Smooth muscle cell (in vitro differentiated cells): Measurements from ENCODE around the gene ITPKB. TPM values are rescaled to one million over a fixed set of nuclear protein-coding genes. Genes with fewer than 3 reads are reported as not detected.

Experiments used
- DNase-seq: peaks from one replicate; lab custom pipeline; 2025; ENCODE audit not compliant: unreplicated experiment; lab: John Stamatoyannopoulos, UW
- H2AFZ ChIP-seq: fragments of 200-600 bp; sonication (generic); 2 replicates; pipeline ENCODE4 v1.6.0; 2016; ENCODE audit warnings: antibody characterized with exemption, low read depth, mild to moderate bottlenecking
- H3F3A ChIP-seq: fragments of 200-600 bp; sonication (generic); 2 replicates; pipeline ENCODE4 v1.6.0; 2017; ENCODE audit warnings: antibody characterized with exemption, low read depth
- H3K27ac ChIP-seq: fragments of 200-600 bp; sonication (generic); 2 replicates; pipeline ENCODE4 v1.5.1; 2016; ENCODE audit warnings: low read depth, mild to moderate bottlenecking
- H3K27me3 ChIP-seq: fragments of 200-600 bp; sonication (generic); 2 replicates; pipeline ENCODE4 v1.6.1; 2016; ENCODE audit warnings: low read depth, mild to moderate bottlenecking
- H3K36me3 ChIP-seq: fragments of 200-600 bp; sonication (generic); 2 replicates; pipeline ENCODE4 v1.5.1; 2016; ENCODE audit warnings: low read depth
- H3K4me1 ChIP-seq: fragments of 200-600 bp; sonication (generic); 2 replicates; pipeline ENCODE4 v1.5.1; 2016; ENCODE audit warnings: low read depth
- H3K4me2 ChIP-seq: fragments of 200-600 bp; sonication (generic); 2 replicates; pipeline ENCODE4 v1.6.0; 2016; ENCODE audit warnings: mild to moderate bottlenecking
- H3K4me3 ChIP-seq: fragments of 200-600 bp; sonication (generic); 2 replicates; pipeline ENCODE4 v1.5.1; 2016; ENCODE audit warnings: mild to moderate bottlenecking
- H3K79me2 ChIP-seq: fragments of 200-600 bp; sonication (generic); 2 replicates; pipeline ENCODE4 v1.6.0; 2016; ENCODE audit warnings: low read depth, mild to moderate bottlenecking
- H3K9ac ChIP-seq: fragments of 200-600 bp; sonication (generic); 2 replicates; pipeline ENCODE4 v1.6.0; 2016; ENCODE audit warnings: low read depth
- H3K9me3 ChIP-seq: fragments of 200-600 bp; sonication (generic); replicated peaks from 2 replicates; pipeline ENCODE4 v1.5.1; 2016; ENCODE audit warnings: low read depth
- H4K20me1 ChIP-seq: fragments of 200-600 bp; sonication (generic); 2 replicates; pipeline ENCODE4 v1.6.0; 2016; ENCODE audit warnings: low read depth
- CTCF ChIP-seq: fragments of 200-600 bp; sonication (generic); IDR thresholded peaks from 2 replicates; pipeline ENCODE4 v1.5.1; 2017; ENCODE audit warnings: borderline replicate concordance, mild to moderate bottlenecking, antibody characterized with exemption; ENCODE audit not compliant: insufficient read depth, poor library complexity, severe bottlenecking
- WGBS: methylation state at CpG from one replicate; pipeline ENCODE4 v1.1.7; 2016; ENCODE audit warnings: low lambda C conversion rate; 5-methylcytosine and 5-hydroxymethylcytosine counted together
- polyA plus RNA-seq: library from polyadenylated mRNA; unstranded; fragments of >200 nt; fragmentation: Nextera tagmentation; extraction: Ambion mirVana; gene quantifications from 2 replicates; pipeline ENCODE4 v1.2.1, GENCODE V29; 2016
- total RNA-seq: library from RNA; depleted of rRNA; stranded (reverse); fragments of >200 nt; gene quantifications from 2 replicates; pipeline ENCODE4 v1.2.3, GENCODE V29; 2014

The ITPKB gene
- total and polyA plus RNA-seq, 2 experiments from 2014 or later = 8.9 to 11.4 TPM

GRCh38 chr1:226633541-226634165 is 105.4 kb downstream of the ITPKB start:
- no peaks in the 10 kb centered on the region for H3K79me2 ChIP-seq
- H2AFZ ChIP-seq = no peak overlapping the region
- no peaks in the 10 kb centered on the region for H3K9me3 ChIP-seq
- no peak for DNase-seq
- 77% methylated on average over 7 of the region's 7 CpGs for WGBS
- no peak overlapping the region for H3K4me3 ChIP-seq
- no peaks in the 10 kb centered on the region for H3F3A ChIP-seq
- no peaks in the 10 kb centered on the region for H4K20me1 ChIP-seq
- H3K27ac ChIP-seq = no peak overlapping the region
- H3K36me3 ChIP-seq = no peaks in the 10 kb centered on the region
- no peaks in the 10 kb centered on the region for H3K4me1 ChIP-seq
- H3K9ac ChIP-seq = no peak overlapping the region
- H3K4me2 ChIP-seq = no peak overlapping the region
- no peaks in the 10 kb centered on the region for H3K27me3 ChIP-seq
- no peak for TF ChIP-seq CTCF

- Histone ChIP-seq H3K36me3 (no peaks in the 10 kb centered on the region), H4K20me1 (no peaks in the 10 kb centered on the region), H2AFZ (no peak overlapping the region), H3K4me3 (no peak overlapping the region), H3K27ac (no peak overlapping the region), H3K4me1 (no peaks in the 10 kb centered on the region), H3K9me3 (no peaks in the 10 kb centered on the region), H3K27me3 (no peaks in the 10 kb centered on the region), H3K9ac (no peak overlapping the region), H3F3A (no peaks in the 10 kb centered on the region), H3K79me2 (no peaks in the 10 kb centered on the region), H3K4me2 (no peak overlapping the region)
- DNase-seq = no peak
- WGBS = 94% methylated on average over 10 of the region's 10 CpGs
- TF ChIP-seq CTCF = no peak
Observed at GRCh38 chr1:226632922-226633351, 106.1 kb downstream of the ITPKB start.

DNA sequence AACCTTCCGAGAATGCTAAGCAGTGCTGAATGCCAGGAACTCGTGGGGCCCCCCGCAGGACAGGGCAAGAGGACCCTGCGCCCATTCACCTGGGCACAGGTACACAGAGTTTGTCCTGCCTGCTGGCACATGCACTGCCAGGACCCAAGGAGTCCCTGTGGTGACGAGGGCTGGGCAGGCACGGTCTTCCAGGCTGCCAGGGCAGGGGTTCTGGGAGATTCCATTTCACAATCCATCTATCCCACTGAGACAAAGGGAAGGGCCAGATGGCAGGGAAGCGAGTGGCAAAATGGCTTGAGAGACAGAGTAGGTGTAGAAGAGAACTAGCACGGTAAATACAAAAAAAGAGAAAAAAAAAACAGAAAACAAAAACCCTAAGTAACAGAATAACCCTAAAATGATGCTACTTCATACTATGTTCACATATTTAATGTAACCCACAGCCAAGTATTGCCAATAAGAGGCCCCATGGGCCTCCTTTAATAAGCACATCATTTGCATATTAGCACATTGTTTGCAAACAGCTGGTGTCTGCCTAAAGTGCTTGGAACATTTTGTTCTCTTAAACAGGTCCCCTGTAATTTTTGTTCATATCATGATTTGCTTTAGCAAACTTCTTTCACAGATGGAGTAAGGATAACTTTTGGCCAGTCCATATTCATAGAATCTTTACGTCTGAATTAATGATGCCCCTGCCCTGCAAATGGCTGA is 106.8 kb downstream of the ITPKB start:
- 90% methylated on average over 9 of the region's 9 CpGs for WGBS
- Histone ChIP-seq H3K27me3 (no peaks in the 10 kb centered on the region), H3K27ac (no peak overlapping the region), H3K4me2 (no peak overlapping the region), H3K9me3 (no peaks in the 10 kb centered on the region), H3K9ac (no peak overlapping the region), H2AFZ (no peak overlapping the region), H4K20me1 (no peaks in the 10 kb centered on the region), H3K4me1 (no peaks in the 10 kb centered on the region), H3K79me2 (no peaks in the 10 kb centered on the region), H3K4me3 (no peak overlapping the region), H3F3A (peaks cover under 1% of the 10 kb centered on the region), H3K36me3 (no peaks in the 10 kb centered on the region)
- TF ChIP-seq CTCF = no peak
- no peak for DNase-seq
